A549 (cell line): ENCODE results near the gene ADCYAP1R1.

Experiments
- CTCF ChIP-seq: fragments of >200 bp; sonication (Bioruptor Twin); formaldehyde crosslinking; IDR thresholded peaks from 3 replicates; pipeline ENCODE4 v1.5.1; 2016
- HOXB5 ChIP-seq: fragments of 250-450 bp; sonication (Bioruptor Pico); IDR thresholded peaks from 2 replicates; pipeline ENCODE4 v1.5.0; 2020; ENCODE audit warnings: mild to moderate bottlenecking, moderate library complexity
- MAFK ChIP-seq: fragments of 450-650 bp; IDR thresholded peaks from 2 replicates; pipeline ENCODE4 v1.6.1; 2014; ENCODE audit not compliant: partially characterized antibody
- POLR2A ChIP-seq: IDR thresholded peaks from 2 replicates; pipeline ENCODE4 v1.6.1; 2012; ENCODE audit warnings: mild to moderate bottlenecking, low read length
- RAD21 ChIP-seq, 2 experiments: fragments of >200 bp in 1 of 2; sonication (Bioruptor Twin) in 1 of 2; formaldehyde crosslinking in 1 of 2; IDR thresholded peaks in 1 of 2; conservative IDR thresholded peaks in 1 of 2; 2 replicates in 1 of 2; 3 replicates in 1 of 2; pipeline ENCODE4 v1.6.1; 2012 to 2018; ENCODE audit warnings: inconsistent platforms in 1 of 2

GRCh38 chr7:31058688-31059087 is 6.6 kb downstream of the ADCYAP1R1 start:
- TF ChIP-seq POLR2A (no peak), RAD21 (conservative IDR thresholded peaks at IDR 0.05 in 1 of 2, IDR thresholded peaks at IDR 0.05 in 1 of 2) (no peak), MAFK (no peak), HOXB5 (CRISPR knock-in tag) (no peak), CTCF (no peak)
